Loucy (cell line): ENCODE data around the gene SYNJ2.

Experiments
- H2AFZ ChIP-seq: fragments of 200-600 bp; sonication (generic); 2 replicates; pipeline ENCODE4 v1.6.0; 2016; ENCODE audit warnings: antibody characterized with exemption, mild to moderate bottlenecking, low read length, moderate library complexity
- H3F3A ChIP-seq: fragments of 200-600 bp; 2 replicates; pipeline ENCODE4 v1.6.0; 2016; ENCODE audit warnings: antibody characterized with exemption, low read depth, mild to moderate bottlenecking
- H3K27me3 ChIP-seq: fragments of 200-600 bp; sonication (generic); 2 replicates; pipeline ENCODE4 v1.6.1; 2014; ENCODE audit warnings: low read length, mild to moderate bottlenecking; ENCODE audit not compliant: insufficient read depth, poor library complexity, severe bottlenecking
- H3K36me3 ChIP-seq: fragments of 200-600 bp; sonication (generic); 2 replicates; pipeline ENCODE4 v1.6.1; 2016; ENCODE audit warnings: low read length; ENCODE audit not compliant: insufficient read depth
- H3K4me1 ChIP-seq: fragments of 200-600 bp; sonication (generic); 2 replicates; pipeline ENCODE4 v1.5.1; 2014; ENCODE audit warnings: low read length, mild to moderate bottlenecking; ENCODE audit not compliant: insufficient read depth, poor library complexity, severe bottlenecking
- H3K4me2 ChIP-seq: fragments of 200-600 bp; sonication (generic); 2 replicates; pipeline ENCODE4 v1.6.0; 2014; ENCODE audit warnings: antibody characterized with exemption, low read length, low read depth, mild to moderate bottlenecking; ENCODE audit not compliant: poor library complexity, severe bottlenecking
- H3K4me3 ChIP-seq: fragments of 200-600 bp; sonication (generic); 2 replicates; pipeline ENCODE4 v1.5.1; 2014; ENCODE audit warnings: low read length, mild to moderate bottlenecking, mixed read lengths; ENCODE audit not compliant: poor library complexity, severe bottlenecking
- H3K79me2 ChIP-seq: fragments of 200-600 bp; sonication (generic); 2 replicates; pipeline ENCODE4 v1.6.1; 2014; ENCODE audit warnings: low read length; ENCODE audit not compliant: insufficient read depth
- H3K9ac ChIP-seq: fragments of 200-600 bp; sonication (generic); 2 replicates; pipeline ENCODE4 v1.6.0; 2014; ENCODE audit warnings: mild to moderate bottlenecking, low read depth, low read length, moderate library complexity; ENCODE audit not compliant: poor library complexity, severe bottlenecking
- H3K9me2 ChIP-seq: fragments of 200-600 bp; sonication (generic); replicated peaks from 2 replicates; pipeline ENCODE4 v1.6.1; 2016; ENCODE audit warnings: low read depth, low read length, mixed read lengths
- H3K9me3 ChIP-seq: fragments of 200-600 bp; sonication (generic); 2 replicates; pipeline ENCODE4 v1.6.1; 2014; ENCODE audit warnings: mild to moderate bottlenecking, antibody characterized with exemption, low read length, low read depth; ENCODE audit not compliant: insufficient read depth
- H4K20me1 ChIP-seq: fragments of 200-600 bp; sonication (generic); 2 replicates; pipeline ENCODE4 v1.6.0; 2014; ENCODE audit warnings: antibody characterized with exemption, low read length, mild to moderate bottlenecking; ENCODE audit not compliant: insufficient read depth, poor library complexity, severe bottlenecking
- CTCF ChIP-seq: fragments of 200-600 bp; sonication (generic); conservative IDR thresholded peaks from 2 replicates; pipeline ENCODE4 v1.5.1; 2014; ENCODE audit warnings: mild to moderate bottlenecking, antibody characterized with exemption, low read length
- EZH2phosphoT487 ChIP-seq: fragments of 200-600 bp; IDR thresholded peaks from 2 replicates; pipeline ENCODE4 v1.6.1; 2018; ENCODE audit warnings: antibody characterized with exemption, mild to moderate bottlenecking, moderate library complexity, borderline replicate concordance

Gene SYNJ2

GRCh38 chr6:158028876-158029275 lies 47.2 kb downstream of the SYNJ2 start:
- H3K79me2 ChIP-seq = peaks cover 14% of the 10 kb centered on the region; the same call in 1 of the 2 replicates
- no peaks in the 10 kb centered on the region for H3F3A ChIP-seq
- H3K27me3 ChIP-seq = no peaks in the 10 kb centered on the region
- H2AFZ ChIP-seq = no peak overlapping the region
- peaks cover 8% of the 10 kb centered on the region; the same call in 1 of the 2 replicates for H3K36me3 ChIP-seq
- H3K9ac ChIP-seq = no peak overlapping the region
- H3K4me1 ChIP-seq = peaks cover 43% of the 10 kb centered on the region
- no peak overlapping the region for H3K4me3 ChIP-seq
- no peak overlapping the region for H3K4me2 ChIP-seq
- H4K20me1 ChIP-seq = peaks cover 13% of the 10 kb centered on the region
- H3K9me3 ChIP-seq = no peaks in the 10 kb centered on the region
- TF ChIP-seq CTCF (no peak), EZH2phosphoT487 (no peak)
- H3K9me2 ChIP-seq = no peaks in the 10 kb centered on the region

- Histone ChIP-seq H3K4me2 (no peak overlapping the region), H3K4me3 (no peak overlapping the region), H3K9ac (no peak overlapping the region), H3K9me3 (no peaks in the 10 kb centered on the region), H3K4me1 (peaks cover 42% of the 10 kb centered on the region), H3F3A (no peaks in the 10 kb centered on the region), H3K9me2 (no peaks in the 10 kb centered on the region), H3K27me3 (no peaks in the 10 kb centered on the region), H4K20me1 (peaks cover 13% of the 10 kb centered on the region), H2AFZ (no peak overlapping the region), H3K79me2 (peaks cover 14% of the 10 kb centered on the region; the same call in 1 of the 2 replicates), H3K36me3 (peaks cover 17% of the 10 kb centered on the region; the same call in 1 of the 2 replicates)
- TF ChIP-seq EZH2phosphoT487 = no peak
- no peak for TF ChIP-seq CTCF
These were observed 48.1 kb downstream of the SYNJ2 start for GRCh38 chr6:158029668-158030230.

GRCh38 chr6:158030380-158031300 lies 49.0 kb downstream of the SYNJ2 start:
- Histone ChIP-seq H2AFZ (no peak overlapping the region), H3K9me3 (no peaks in the 10 kb centered on the region), H3K4me3 (peak overlapping the region; percentile 8), H3K4me2 (peak overlapping the region; percentile 26), H4K20me1 (peaks cover 13% of the 10 kb centered on the region), H3F3A (no peaks in the 10 kb centered on the region), H3K36me3 (peaks cover 17% of the 10 kb centered on the region; the same call in 1 of the 2 replicates), H3K27me3 (no peaks in the 10 kb centered on the region), H3K4me1 (peaks cover 36% of the 10 kb centered on the region), H3K79me2 (peaks cover 14% of the 10 kb centered on the region; the same call in 1 of the 2 replicates), H3K9ac (no peak overlapping the region), H3K9me2 (no peaks in the 10 kb centered on the region)
- TF ChIP-seq CTCF = no peak
- no peak for TF ChIP-seq EZH2phosphoT487
